Measurements from ENCODE around the gene CST7. TPM values are rescaled to one million over a fixed set of nuclear protein-coding genes. Genes with fewer than 3 reads are reported as not detected.

The CST7 gene
- total RNA-seq, 1 experiment from 2014 or later: not detected

GRCh38 chr20:24953209-24953575, 4.1 kb downstream of the CST7 start:
- DNase-seq (ENCODE audit: low read depth, low spot score) (no peak), ATAC-seq (no peak)
- Histone ChIP-seq H3K27ac (ENCODE audit: low read length) (no peak overlapping the region), H3K9me3 (ENCODE audit: control insufficient read depth, insufficient read depth, low read depth, low read length) (no peaks in the 10 kb centered on the region), H3K4me1 (ENCODE audit: control insufficient read depth, insufficient read depth, low read length) (peaks cover 3% of the 10 kb centered on the region; the same call in 1 of the 2 replicates), H3K27me3 (ENCODE audit: control insufficient read depth, insufficient read depth, low read length) (no peaks in the 10 kb centered on the region), H3K36me3 (ENCODE audit: control insufficient read depth, insufficient read depth, low read length) (no peaks in the 10 kb centered on the region), H3K4me3 (ENCODE audit: low read depth in 2 of 2, low read length in 2 of 2) (no peak overlapping the region)
- POLR2A ChIA-PET: no interaction called here
- TF ChIP-seq REST (IDR thresholded peaks at IDR 0.05; ENCODE audit: insufficient read depth in 1 of 2, low read depth in 2 of 2, low read length in 1 of 2) (no peak), TCF7L2 (IDR thresholded peaks at IDR 0.05; ENCODE audit: low read depth, low read length) (no peak), SIN3A (IDR thresholded peaks at IDR 0.05; ENCODE audit: borderline replicate concordance, insufficient read depth, low read depth, low read length) (no peak), POLR2AphosphoS5 (IDR thresholded peaks at IDR 0.05; ENCODE audit: low read depth, low read length) (no peak), CTCF (IDR thresholded peaks at IDR 0.05) (no peak)
- in situ Hi-C loops (cut with HindIII; ENCODE audit: low pct_unique_long_range_greater_than_20kb, low sequenced_read_pairs) (no loop called here), intact Hi-C loops (cut with micrococcal nuclease; ENCODE audit: unreplicated experiment) (no loop called here)
- BruUV-seq (replicated peaks): no TSS peak
- CTCF ChIA-PET: no interaction called here

- POLR2A ChIA-PET: no interaction called here
- TF ChIP-seq REST (IDR thresholded peaks at IDR 0.05; ENCODE audit: insufficient read depth in 1 of 2, low read depth in 2 of 2, low read length in 1 of 2) (no peak), TCF7L2 (IDR thresholded peaks at IDR 0.05; ENCODE audit: low read depth, low read length) (no peak), SIN3A (IDR thresholded peaks at IDR 0.05; ENCODE audit: borderline replicate concordance, insufficient read depth, low read depth, low read length) (no peak), CTCF (IDR thresholded peaks at IDR 0.05) (no peak)
- Histone ChIP-seq H3K4me3 (ENCODE audit: low read depth in 2 of 2, low read length in 2 of 2) (no peak overlapping the region), H3K36me3 (ENCODE audit: control insufficient read depth, insufficient read depth, low read length) (no peaks in the 10 kb centered on the region), H3K4me1 (ENCODE audit: control insufficient read depth, insufficient read depth, low read length) (peaks cover 3% of the 10 kb centered on the region; the same call in 1 of the 2 replicates), H3K9me3 (ENCODE audit: control insufficient read depth, insufficient read depth, low read depth, low read length) (no peaks in the 10 kb centered on the region), H3K27ac (ENCODE audit: low read length) (no peak overlapping the region), H3K27me3 (ENCODE audit: control insufficient read depth, insufficient read depth, low read length) (no peaks in the 10 kb centered on the region)
- DNase-seq (ENCODE audit: low read depth, low spot score) (no peak), ATAC-seq (no peak)
- in situ Hi-C loops (cut with HindIII; ENCODE audit: low pct_unique_long_range_greater_than_20kb, low sequenced_read_pairs): no loop called here
- intact Hi-C loops (cut with micrococcal nuclease; ENCODE audit: unreplicated experiment): no loop called here
- CTCF ChIA-PET: no interaction called here
- no TSS peak for BruUV-seq (replicated peaks)
Observed at GRCh38 chr20:24953621-24954133, 4.6 kb downstream of the CST7 start.
